ENCODE results near the gene RELN.

The RELN gene

GRCh38 chr7:103777440-103777839 is 212.0 kb downstream of the RELN start:
- no peak for DNase-seq

DNA sequence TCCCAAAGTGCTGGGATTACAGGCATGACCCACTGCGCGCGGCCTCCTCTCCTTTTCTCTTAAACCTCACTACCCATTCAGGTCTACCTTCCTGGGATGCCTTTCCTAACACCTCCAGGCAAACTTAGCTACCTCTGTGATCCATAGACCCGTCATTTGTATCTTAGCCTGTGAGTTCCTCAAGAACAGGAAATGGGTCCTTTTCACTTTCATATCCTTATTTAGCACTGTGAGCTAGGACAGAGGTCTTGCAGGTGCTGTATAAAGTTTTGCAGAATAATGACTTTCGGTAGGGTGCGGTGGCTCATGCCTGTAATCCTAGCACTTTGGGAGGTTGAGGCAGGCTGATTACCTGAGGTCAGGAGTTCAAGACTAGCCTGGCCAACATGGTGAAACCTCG is 215.7 kb downstream of the RELN start:
- no peak for DNase-seq

GRCh38 chr7:103772171-103772773 is 217.2 kb downstream of the RELN start:
- DNase-seq: no peak

DNA sequence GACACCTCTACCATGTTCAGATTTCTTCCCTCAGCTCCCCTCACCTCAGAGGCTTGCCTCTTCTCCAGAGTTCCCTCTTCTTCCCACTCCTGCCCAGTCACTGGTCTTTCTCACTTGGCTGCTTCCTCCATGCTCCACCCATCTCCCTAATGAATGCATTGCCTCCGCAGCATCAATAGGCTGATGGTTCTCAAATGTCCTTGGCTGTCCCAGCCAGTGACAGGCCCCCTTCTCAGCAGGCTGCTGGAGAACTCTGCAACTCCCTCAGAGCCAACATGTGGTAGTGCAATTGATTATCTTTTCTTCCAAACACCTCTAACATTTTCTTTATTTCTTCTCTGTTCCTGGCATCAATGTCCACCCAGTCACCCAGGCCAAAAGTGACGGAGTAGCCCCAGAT is 218.2 kb downstream of the RELN start:
- no peak for DNase-seq

DNA sequence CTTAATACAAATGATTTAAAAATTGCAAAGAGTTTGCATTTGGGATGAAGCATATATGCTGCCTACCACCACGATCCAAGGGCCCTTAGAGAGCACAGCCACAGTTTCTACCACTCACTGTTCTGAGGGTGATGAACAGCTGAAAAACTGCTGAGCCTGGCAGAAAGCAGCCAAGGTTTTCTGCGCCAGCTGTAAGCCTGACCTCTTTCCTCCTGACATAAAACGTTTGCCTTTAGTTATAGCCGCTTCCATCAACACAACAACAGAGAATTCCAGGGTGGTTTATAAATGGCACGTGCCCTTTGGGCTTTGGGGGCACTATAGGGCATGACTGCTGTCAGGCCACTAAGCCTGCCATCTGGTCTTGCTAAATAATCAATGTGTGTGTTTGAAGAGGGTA is 222.8 kb downstream of the RELN start:
- no peak for DNase-seq

- DNase-seq: no peak
Observed at GRCh38 chr7:103765901-103766300, 223.6 kb downstream of the RELN start.

GRCh38 chr7:103764901-103765300 is 224.6 kb downstream of the RELN start:
- no peak for DNase-seq

GRCh38 chr7:103762877-103763276 is 226.6 kb downstream of the RELN start:
- DNase-seq: no peak

GRCh38 chr7:103762065-103762760 is 227.2 kb downstream of the RELN start:
- no peak for DNase-seq

- DNase-seq: no peak
Observed at GRCh38 chr7:103752995-103753394, 236.5 kb downstream of the RELN start.

DNA sequence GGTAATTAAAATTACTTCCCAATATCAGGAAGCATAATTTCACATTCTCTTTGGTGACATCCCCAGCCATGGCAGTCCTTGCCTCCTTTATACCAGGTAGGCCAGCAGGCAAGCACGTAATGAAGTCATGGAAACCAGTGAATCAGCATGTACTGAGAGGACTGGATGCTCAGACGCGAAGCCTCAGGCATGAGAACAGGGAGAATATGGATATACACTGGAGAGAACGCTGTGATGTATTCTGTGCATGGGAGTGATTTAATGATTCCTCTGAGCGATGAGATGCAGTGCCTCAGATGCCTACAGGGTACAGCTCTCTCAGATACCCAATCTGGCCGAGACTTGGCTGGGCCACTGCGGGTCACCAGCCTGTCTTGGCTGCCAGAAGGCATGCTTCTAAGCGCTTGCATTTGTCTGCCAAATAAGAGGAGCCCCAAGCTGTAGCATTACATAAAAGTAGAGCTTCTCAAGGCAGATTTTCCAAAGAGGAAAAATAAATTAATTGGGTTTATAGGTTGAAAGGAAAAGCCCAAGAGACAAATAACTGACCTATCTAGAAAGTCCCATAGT is 238.1 kb downstream of the RELN start:
- no peak for DNase-seq

DNA sequence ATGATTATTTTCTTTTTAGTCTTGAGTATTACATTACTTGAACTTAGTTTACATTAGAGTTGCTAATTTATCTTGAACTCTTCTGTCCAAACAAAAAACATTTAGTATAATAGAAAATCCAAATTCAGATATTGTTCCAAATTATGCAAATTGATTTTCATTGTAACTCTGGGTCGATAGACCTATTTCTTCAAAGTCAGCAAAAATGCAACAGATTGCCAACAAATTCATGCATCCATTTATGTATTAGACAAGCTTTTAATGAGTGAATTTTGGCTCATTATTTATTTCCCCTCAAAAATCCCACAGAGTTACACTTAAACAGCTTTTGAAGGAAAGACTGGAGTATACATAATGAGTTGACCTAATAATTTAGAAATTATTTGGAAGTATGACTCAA is 240.8 kb downstream of the RELN start:
- DNase-seq: no peak

DNA sequence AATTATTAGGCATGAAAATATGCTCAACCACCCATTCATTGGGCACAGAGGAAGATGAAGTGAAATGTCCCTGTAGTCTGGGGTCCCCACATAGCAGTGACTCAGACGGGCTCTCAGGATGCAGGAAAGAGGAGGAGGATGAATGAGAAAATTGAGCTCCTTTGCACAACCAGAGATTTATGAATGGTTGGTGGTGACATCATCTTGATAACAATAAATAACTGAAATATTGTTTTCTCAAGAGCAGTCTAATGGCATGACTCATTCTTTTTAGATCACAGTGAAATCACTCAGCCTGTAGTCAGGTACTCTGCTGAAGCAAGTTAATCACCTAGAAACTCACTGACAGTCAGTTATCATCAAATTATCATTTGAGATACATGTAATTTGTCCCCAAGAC is 254.1 kb downstream of the RELN start:
- no peak for DNase-seq

DNA sequence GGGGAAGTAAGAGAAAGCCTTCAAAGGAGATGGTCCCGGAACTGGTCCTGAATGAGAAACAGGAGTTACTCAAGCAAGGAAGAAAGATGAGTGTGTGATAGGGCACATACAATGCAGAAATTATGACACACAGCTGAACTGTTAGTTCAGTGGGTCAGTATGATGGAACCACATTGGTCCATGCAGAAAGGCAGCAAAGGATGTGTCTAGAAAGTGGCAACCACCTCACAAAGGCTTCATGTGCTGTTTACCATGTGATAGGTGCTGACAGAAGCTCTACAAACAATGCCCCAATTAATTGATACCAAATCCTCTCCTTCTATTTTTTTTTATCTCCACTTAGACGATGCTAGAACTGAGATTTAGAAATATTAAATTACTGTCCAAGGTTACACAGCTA is 258.3 kb downstream of the RELN start:
- no peak for DNase-seq

GRCh38 chr7:103729026-103729425 is 260.4 kb downstream of the RELN start:
- no peak for DNase-seq

DNA sequence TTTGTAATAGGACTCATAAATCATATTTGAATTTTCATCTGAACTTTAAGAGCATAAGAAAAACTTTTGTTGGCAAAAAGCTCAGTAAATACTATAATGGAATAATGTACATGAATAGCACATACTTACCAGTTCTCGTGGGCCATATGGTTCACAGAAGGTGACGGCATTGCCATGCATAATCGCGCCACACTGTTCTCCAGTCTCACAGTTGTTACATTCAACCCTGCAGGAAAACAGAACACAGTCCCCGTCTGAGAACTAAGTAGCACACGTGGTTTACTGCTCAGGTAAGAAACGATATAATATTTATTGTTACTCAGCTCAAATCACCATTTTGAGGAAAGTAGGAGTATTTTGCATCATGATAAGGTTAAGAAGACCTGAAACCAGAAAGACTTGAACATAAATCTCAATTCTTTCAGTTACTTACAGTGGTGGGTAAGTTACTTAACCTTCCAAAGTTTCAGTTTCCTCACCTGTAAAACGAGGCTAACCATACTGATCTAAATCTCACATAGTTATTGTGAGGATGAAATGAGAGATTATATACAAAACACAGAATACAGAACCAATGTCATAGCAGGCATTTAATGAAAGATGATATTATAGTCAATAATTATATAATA is 261.4 kb downstream of the RELN start:
- no peak for DNase-seq

GRCh38 chr7:103719070-103719469 is 270.4 kb downstream of the RELN start:
- DNase-seq: no peak

DNA sequence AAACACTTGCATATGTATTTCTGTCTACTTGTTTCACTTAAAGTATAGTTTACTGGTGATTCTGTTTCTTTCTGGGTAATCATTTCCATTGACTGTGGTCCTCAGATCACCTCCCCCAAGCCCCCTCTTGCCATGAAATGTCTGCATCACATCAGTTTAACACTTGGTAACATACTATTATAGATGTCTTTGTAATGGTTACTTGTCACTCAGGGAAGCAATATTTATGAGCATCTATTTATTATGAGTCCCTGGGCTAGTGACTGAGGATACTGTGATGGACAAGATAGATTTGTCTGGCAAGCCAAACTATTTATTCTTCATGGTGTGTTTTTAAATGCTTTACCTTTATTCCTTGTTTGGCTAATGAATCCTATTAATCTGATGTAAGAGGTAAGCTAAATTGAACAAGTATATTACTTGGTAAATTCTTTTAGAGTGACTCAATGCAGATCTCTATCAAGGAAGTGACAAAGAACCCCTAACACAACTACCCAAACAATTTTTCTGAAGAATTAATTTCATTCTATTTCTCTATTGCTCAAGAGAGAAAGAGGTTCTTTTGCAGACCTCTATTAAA is 270.9 kb downstream of the RELN start:
- no peak for DNase-seq

DNA sequence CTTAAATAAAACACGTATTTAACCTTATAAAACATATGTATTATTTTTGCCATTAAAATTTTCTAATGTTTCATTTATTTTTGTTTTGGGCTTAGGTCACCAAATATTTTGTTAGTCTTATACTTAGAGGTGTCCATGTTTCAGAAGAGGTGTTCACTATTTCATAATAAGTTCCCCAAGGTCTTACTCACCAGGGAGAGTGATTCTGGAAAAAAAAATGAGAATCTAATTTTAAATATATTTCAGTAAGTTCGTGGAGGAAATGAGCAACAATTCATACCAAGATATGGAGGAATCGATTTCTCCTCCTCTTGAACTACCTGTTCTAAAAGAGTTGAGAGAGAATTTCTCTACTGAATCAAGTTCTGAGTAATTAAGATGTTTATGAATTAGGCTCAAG is 271.9 kb downstream of the RELN start:
- no peak for DNase-seq

GRCh38 chr7:103715376-103716120 is 273.9 kb downstream of the RELN start:
- DNase-seq: no peak

DNA sequence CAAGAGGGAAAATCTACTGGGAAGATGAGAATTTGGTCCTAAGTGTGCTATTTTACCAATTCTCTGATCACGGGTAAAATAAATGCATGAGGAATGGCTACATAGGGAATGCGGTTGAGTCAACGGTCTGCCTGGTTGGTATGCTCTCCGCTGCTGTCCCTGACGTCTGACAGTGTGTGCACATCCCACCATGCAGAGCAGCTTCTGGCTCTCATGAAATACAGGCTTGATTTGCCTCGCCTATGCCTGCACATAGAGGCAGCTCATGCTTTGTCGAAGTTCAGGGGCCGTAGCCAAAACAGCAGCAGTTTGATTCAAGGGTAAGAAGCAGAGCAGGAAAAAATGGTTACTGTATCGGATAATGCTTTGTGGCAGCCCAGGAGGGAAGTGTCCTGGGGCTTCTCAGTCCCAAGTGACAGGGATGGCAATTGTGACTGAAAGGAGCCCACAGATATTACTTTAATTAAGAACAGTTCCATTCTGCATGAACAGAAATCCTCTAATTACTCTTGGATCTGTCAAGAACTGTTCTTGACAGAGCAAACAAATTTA is 275.0 kb downstream of the RELN start:
- no peak for DNase-seq

DNA sequence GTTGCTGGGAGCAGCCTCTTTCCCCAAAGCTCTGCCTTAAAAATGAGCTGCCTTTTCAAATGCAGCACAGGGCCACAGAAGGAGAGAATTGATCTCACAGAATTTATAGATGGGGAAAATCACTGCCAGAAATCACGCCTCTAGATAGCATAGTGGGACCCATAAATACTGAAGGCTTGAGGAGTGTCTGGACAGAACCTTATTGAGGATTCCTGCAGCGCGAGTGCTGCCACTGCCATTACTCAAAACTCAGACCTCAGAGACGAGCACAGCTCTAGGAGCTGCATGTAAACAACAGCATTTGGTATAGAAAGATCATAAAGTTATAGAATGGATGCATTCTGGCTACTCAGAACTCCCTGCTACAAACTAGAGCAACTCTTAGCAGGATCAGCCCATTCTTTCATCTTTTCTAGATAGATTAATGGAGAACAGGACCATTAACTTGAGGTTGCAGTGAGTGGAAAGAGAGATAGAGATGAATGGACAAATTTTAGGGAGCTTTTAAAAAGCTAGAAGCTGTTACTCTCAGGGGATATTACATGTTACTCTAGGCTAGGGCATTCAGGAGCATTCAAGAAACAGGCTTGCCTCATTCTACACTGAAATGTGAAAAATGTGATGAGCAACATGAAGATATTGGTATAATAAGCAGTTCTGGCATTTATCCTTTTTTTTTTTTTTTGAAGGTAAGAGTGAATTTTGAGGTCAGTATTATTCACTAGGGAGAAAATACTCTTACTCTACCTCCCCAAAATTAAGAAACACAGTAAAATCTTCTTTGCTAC is 276.3 kb downstream of the RELN start:
- no peak for DNase-seq
